HG02970 (cell line): ENCODE measurements around the gene FSIP2.
"Not testable (repeated sequence)": the region's sequence is repeated elsewhere in the genome, so short reads cannot be mapped to it uniquely, and the experiment has no call there.

Experiments used
- ATAC-seq: cut with Tn5 transposase; IDR thresholded peaks from one replicate; pipeline ENCODE4 v1.9.1; 2021; ENCODE audit warnings: mild to moderate bottlenecking, moderate library complexity, moderate number of reproducible peaks; ENCODE audit not compliant: unreplicated experiment, low FRiP score

The FSIP2 gene

GRCh38 chr2:185793532-185794345, 55.1 kb downstream of the FSIP2 start:
- no peak for ATAC-seq

DNA sequence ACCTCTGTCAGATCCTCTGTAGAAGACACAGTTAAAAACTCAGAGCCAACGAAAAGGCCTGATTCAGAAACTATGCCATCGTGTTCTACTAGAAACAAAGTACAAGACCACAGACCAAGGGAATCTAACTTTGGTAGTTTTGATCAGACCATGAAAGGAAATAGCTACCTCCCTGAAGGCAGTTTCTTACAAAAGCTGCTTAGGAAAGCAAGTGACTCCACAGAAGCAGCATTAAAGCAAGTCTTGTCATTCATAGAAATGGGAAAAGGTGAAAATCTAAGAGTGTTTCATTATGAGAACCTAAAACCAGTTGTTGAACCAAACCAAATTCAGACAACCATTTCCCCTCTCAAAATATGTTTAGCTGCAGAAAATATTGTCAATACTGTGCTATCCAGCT, 58.2 kb downstream of the FSIP2 start:
- ATAC-seq: no peak

DNA sequence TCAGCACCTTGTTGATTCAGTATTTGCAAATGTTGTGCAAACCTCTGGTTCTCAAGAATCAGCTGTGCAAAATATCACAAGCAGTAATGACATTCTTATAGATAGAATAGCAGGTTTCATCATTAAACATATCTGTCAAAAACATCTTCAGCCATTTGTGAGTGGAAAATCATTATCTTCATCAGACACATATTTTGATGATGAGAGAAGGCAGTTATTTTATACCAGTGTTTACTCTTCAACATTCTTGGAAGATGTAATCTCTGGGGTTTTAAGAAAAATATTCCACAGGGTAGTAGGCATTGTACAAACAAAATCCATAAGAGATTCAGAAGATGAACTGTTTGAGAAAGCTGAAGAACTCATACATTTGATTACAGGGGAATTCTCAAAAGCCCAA, 64.3 kb downstream of the FSIP2 start:
- ATAC-seq: no peak

DNA sequence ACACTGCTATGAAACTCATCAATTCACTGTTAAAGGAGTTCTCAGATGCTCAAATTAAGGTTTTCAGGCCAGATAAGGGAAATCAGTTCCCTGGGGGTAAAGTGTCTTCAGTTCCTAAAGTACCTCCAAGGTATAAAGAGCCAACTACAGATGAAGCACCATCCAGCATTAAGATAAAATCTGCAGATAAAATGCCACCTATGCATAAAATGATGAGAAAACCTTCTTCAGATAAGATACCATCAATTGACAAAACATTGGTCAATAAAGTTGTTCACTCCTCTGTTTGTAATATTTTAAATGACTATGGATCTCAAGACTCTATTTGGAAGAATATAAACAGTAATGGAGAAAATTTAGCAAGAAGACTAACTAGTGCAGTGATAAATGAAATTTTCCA, 68.2 kb downstream of the FSIP2 start:
- ATAC-seq: no peak

- no peak for ATAC-seq
Measured at GRCh38 chr2:185807351-185807750, 68.7 kb downstream of the FSIP2 start.

- ATAC-seq: no peak
Measured at GRCh38 chr2:185811580-185811979, 73.0 kb downstream of the FSIP2 start.

GRCh38 chr2:185813707-185814106, 75.1 kb downstream of the FSIP2 start:
- no peak for ATAC-seq

DNA sequence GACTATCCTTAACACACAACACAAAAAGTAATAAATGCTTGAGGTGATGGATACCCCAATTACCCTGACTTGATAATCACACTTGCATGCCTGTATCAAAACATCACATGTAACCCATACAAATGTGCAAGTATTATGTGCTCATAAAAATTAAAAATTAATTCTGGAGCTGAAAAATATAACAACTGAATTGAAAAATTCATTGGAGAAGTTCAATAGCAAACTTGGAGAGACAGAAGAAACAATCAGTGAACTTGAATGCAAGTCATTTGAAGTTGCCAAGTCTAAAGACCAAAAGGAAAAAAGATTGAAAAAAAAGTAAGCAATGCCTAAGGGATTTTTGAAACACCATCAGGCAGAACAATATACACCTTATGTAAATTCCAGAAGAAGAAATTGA, 79.4 kb downstream of the FSIP2 start:
- no peak for ATAC-seq

- ATAC-seq: no peak
Measured at GRCh38 chr2:185821467-185821866, 82.9 kb downstream of the FSIP2 start.

- no peak for ATAC-seq
Measured at GRCh38 chr2:185823773-185824172, 85.2 kb downstream of the FSIP2 start.

DNA sequence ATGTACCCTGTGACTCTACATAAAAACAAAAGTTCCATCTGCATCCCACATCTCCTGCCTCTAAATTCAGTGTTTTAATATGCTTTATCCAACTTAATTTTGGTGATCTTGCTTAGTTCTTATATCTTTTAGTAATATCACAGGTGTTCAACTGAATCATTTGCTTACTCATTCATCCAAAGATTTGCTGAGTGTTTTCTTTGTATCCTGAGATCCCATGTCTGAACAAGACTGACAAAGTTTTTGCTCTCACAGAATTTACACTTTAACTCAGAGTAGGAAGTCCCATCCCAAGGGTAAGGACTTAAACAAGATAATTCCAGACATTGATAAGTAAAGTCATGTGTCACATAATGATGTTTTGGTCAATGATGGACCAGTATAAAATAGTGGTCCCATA, 87.0 kb downstream of the FSIP2 start:
- ATAC-seq: no peak

DNA sequence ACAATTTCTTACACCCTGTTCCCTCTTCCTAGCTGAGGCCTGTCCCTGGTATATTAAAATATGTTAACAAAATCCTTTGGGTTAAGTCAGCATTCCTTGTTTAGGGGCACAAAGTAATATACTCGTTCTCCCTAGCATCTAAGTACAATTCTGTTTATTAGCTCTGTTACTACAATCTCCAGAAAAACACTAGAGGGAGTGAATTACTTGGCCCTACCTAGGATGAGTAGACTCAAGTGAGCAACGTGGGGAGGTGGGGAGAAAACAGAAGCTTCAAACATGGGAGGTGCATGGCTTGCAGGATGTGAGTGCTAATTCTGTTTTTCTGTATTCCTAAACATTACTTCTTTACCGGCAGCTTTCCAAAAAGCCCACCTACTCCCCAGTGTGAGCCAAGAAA, 89.7 kb downstream of the FSIP2 start:
- ATAC-seq: no peak

DNA sequence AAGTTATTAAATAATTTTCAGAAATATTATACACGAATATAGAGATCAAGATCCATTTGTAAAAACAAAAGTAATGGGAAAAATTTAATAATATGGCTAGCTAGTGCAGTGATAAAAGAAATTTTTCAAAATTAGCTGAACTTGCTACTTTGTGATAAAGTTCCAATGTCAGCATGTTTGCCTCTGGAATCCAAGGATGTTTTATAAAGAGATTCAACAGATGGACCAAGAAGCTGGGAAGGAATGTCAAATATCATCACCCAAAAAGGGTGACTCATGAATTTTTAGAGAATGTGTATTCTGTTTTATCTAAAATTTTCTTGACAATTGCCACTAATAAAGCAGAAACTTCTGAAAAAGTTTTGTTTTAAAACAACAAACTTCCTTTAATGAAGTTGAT, 95.3 kb downstream of the FSIP2 start:
- ATAC-seq: no peak

DNA sequence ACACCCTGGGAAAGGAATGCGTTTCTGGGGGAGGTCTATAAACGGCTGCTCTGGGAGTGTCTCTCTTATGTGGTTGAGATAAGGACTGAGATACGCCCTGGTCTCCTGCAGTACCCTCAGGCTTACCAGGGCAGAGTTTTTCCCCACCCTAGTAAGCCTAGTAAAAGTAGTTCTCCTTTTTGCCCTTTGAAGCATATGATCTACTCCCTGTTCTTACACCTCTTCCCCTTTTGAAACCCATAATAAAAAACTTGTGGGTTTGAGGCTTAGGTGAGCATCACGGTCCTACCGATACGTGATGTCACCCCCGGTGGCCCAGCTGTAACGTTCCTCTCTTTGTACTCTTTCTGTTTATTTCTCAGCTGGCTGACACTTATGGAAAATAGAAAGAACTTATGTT, 97.4 kb downstream of the FSIP2 start:
- no peak for ATAC-seq

DNA sequence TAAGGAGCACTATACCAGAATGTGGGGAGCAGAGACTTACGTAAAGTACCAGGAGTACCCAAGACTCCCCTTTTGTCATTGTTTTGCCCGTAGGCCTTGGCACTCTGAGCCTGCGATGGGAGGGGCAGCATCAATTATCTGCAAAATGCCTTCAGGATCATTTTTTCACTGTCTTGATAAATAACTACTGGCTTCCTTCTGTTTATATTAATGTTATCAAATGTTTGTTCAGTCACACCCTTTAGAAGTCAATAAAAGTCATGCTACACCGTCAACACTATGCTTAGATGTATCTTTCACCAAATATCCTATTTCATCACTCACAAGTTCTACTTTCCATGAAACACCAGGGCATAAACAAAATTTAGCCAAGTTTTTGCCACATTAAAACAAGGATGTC, 116.3 kb downstream of the FSIP2 start:
- ATAC-seq: no peak

GRCh38 chr2:185857691-185858090, 119.1 kb downstream of the FSIP2 start:
- no peak for ATAC-seq

GRCh38 chr2:185859506-185859905, 120.9 kb downstream of the FSIP2 start:
- no peak for ATAC-seq

DNA sequence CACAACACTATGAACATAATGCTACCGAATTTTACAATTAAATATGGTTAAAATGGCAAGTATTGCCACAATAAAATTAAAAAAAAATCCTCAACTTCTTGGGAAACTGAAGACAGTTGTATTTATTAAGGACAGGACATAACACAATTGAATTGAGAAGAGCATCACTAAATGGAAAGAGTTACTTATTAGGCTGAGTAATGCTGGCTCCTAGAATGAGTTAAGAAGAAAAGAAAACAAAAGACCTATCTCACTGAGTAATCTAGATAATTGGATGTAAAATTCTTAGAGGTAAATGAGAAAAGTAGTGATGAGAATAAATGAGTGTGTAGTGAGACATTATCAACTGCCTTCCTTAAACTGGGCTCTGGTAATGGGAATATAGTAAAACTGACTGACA, 121.7 kb downstream of the FSIP2 start:
- ATAC-seq: no peak

- no peak for ATAC-seq
Measured at GRCh38 chr2:185862657-185863398, 124.2 kb downstream of the FSIP2 start.

- ATAC-seq: not testable (repeated sequence)
Measured at GRCh38 chr2:185864468-185865260, 126.1 kb downstream of the FSIP2 start.
